GM18526 (cell line): ENCODE data around the gene ABCC12.

Experiments used
- POLR2A ChIP-seq: IDR thresholded peaks from 3 replicates; pipeline ENCODE4 v1.6.1; 2011; ENCODE audit not compliant: insufficient read length; ENCODE audit errors: extremely low read depth

Gene ABCC12

DNA sequence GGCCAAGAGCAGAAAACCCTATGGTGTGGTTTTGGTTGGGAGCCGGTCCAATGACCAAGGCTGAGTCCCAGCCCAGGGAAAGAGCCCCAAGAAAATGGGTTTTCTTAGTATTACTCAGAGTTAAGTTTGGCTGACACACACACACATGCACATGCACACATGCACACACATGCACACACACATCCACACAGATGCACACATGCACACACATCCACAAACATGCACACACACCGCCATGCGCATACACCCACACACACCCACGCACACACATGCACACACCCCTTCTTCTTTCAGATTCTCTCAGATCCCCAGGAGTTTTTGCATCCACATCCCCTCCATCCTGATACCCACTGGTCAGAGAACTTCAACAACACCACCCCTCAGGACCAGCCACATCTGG lies 9.1 kb downstream of the ABCC12 start:
- TF ChIP-seq POLR2A = no peak

DNA sequence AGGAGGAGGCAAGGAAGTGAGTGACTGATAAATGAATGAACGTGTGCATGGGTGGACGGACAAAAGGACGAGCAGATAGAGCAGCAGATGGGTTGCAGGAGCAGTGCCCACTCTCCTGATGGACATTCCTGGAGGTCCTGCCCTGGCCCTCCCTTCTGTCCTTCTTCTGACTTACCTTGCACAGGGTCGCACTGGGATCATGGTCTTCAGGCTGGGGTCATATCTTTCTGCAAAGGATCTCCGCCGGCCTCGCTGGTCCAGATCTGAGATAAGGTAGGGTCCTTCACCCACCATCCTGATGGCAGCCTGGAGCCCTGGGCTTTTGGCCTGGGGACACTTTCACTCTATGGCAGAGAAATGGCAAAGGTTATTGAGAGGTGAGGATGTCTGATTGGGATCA lies 9.7 kb downstream of the ABCC12 start:
- no peak for TF ChIP-seq POLR2A

DNA sequence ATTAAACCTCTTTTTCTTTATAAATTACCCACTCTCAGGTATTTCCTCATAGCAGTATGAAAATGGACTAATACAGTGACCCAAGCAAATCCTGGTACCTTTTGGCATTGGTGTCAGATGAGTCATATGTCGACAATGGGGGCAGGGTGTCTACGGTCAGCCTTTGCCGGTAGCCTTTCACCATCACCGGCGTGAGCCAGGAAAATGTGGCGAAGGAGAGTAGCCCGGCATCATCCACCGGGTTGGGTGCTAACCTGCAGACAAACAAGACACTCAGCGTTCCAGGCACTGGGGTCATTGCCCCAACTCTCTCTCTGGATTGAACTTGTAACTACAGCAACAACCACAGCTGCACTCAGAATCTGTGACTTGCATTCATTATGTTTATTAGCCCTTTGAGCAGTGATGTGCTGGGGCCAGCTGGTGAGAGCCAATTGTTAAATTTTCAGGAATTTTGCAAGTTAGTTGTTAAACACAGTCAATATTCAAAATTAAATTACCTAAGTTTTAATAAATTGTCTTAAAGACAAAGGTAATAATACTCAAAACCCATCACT lies 11.9 kb downstream of the ABCC12 start:
- TF ChIP-seq POLR2A = no peak

DNA sequence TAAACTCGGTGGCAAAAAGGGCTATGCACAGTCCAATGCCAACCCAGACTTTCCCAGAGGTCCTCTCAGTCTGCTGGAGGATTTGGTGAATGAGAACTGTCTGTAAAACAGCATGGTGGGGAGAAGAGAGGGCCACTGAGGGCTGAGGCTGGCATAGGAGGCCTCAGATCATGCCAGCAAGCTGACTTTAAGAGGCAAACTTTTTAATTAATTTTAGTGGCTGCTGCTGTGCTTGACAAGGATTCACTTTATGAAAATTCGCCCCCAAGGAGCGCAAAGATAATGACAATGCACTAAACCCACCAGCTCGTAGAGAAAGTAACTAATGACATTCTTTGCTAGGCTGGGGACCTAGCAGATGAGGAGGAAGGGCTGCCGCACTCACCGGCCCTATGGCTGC lies 15.0 kb downstream of the ABCC12 start:
- TF ChIP-seq POLR2A = no peak

DNA sequence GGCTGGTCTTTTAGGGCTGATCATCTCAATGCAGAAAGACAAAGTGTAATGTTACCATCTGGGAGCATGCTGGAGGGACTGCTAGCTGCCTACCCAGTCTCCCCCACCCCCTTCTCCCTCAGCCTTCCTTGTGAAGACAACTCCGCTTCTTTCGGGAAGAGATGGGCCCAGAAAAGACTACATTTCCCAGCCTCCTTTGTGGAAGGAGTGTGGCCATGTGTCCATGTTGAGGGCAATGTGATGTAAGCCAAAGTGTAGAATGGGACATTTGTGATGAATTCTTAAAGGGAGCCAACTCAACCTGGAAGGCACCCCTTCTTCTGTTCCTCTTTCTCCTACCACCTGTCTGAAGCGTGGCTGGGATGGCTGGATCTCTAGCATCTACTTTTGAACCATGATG lies 16.3 kb downstream of the ABCC12 start:
- no peak for TF ChIP-seq POLR2A

DNA sequence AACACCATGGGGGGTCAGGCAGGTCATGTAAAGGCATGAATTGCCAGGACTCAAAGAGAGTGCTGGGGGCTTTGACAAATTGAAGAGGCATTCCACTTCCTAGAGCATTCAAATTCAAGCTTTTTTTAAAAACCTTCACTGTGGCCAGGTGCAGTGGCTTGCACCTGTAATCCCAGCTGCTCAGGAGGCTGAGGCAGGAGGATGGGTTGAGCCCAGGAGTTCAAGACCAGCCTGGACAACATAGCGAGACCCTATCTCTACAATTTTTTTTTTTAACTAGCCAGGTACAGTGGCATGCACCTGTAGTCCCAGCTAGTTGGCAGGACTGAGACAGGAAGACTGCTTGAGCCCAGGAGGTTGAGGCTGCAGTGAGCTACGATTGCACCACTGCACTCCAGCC lies 17.2 kb downstream of the ABCC12 start:
- TF ChIP-seq POLR2A = no peak

DNA sequence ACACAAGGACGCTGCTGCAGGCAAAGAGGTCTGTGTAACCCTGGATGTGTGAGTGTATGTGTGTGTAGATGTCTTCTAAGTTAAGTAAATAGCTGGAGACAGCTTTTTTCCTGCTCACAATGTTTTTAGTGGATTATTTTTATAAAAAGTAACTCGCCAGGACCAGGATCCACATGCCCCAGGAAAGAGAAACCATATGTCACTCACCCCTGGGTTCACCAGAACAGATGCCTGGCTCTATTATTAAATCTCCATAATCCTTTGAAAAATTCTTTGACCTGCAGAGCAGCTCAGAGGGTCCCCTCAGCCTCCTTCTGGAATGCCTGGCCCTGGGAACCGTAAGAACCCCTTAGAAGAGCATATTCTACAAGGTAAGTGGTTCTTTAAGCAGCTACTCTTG lies 18.0 kb downstream of the ABCC12 start:
- no peak for TF ChIP-seq POLR2A

DNA sequence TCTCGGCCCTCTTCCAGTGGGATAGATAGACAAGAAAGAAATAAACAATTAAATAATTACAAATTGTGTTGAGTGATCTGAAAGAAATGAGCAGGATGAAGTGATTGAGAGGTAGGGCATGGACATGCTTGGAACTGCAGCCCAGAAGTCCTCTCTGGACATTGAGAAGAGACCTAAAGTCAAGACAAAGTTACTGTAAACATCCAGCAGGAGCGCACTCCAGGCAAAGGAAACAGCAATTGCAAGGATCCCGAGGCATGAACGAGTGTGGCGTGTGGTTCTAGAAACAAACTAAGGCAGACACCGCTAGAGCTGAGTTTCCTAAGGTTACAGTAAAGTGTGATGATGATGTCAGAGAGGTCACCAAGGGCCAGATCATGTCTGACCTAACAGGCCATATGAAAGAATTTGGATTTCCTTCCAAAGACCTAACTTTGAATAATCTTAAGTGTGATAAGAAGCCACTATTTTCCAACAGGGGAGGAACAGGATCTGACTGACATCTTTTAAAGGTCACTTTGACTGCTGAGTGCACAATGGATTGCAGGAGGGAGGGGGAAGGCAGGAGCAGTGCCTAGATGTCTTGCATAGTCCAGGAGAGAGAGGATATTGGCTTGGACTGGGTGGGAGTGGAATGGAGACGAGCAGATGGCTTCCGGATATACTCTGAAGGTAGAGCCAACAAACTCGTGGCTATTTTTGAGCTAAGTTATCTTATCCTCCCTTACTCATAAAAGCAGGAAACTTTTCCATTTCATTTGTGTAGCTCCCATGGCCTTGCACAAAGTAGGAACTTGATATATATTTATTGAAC lies 19.0 kb downstream of the ABCC12 start:
- no peak for TF ChIP-seq POLR2A

DNA sequence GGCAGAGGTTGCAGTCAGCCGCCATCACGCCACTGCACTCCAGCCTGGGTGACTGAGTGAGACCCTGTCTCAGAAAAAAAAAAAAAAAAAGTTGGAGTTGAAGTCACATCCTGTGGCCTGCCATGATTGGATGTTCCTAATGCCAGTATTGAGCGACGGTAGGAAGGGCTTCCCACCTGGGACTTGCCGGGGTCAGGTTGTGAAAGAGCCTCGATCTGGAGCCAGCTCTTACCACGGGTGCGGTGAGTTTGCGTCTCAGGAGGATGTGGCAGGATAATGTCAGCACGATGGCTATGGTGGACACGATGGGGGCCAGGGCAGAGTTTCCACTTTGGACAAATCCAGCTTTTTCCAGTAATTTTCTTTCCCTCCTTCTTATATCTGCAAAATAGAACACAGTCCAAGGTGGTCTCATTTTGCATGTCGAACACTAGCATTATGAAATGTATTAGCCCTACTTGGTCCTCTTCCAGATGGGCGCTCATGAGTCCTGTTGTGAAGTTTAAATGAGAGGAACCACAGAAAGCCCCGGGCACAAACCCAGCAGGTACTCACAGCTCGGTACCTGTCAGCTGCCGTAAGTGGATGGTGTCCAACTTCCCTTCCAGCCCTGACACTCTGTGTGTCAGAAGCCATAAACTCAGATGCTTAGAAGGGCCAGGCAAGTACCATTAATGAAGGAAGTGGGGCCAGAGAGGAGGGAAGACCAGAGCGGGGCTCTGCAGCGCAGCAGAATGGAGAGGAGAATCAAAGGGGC lies 22.2 kb downstream of the ABCC12 start:
- TF ChIP-seq POLR2A = no peak

DNA sequence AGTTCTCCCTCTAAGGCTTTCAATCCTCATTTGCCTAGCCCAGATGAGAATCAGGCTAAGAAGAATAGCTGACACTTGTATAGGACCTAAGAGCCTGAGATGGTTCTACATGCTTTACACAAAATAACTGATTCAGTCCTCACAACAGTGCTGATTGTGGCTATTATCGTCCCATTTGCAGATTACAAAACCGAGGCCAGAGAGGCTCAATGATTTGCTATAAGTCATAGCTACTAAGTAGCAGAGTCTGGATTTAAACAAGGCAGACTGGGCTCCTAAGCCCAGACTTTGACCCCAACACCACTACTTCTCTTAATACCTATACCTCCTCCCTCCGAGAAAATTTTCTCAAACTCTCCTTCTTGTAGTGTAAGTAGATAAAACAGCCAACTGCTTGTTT lies 23.1 kb downstream of the ABCC12 start:
- no peak for TF ChIP-seq POLR2A

DNA sequence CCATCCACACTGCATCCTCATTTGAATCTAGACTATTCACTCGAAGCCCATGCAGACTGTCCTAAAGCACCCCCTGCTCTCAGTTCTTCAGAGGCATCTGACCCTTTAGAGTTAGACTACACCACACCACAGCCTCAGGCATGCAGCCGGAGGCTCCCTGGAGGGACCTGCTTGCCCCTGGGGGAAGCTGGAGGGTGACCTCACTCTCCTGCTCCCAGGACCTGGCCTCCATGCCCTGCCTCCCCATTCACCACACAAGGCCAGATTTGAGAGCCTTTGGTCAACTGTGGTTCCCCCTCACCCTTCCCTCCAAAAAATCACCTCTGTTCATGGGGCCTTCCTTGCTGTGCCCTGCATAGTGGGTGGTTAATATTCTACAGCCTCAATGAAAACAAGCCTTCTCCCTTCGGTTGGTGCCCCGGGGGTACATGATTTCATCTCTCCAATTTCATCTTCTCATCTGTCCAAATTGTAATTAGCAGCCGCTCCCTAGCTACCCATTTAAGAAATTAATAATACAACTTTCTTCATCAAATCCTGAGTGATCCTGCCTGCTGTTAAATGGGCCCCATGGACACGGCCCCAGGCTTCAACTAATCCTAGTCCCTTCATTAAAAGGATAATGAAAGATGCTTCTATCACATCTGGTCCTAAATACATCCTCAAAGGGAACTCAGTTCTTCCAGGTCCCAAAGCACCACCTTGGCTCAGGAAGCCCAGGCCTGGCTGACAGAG lies 24.4 kb downstream of the ABCC12 start:
- TF ChIP-seq POLR2A = no peak

DNA sequence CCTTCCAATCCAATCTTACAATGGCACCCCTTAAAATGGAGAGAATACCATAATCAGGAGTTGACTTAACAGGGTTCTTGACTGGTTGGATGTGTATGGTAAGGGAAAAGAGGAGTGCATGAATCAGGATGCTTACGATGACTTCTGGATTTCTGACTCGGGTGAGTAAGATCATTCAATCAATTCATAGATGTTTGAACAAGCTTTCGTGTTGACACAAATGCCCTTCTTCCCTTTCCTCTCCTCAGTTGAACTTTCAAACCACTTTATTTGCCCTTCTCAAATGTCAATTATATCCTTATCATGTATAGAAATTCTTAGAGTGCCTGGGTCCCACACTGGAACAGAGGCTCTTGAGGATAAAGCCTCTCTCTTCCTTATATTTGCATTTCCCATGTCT lies 25.9 kb downstream of the ABCC12 start:
- no peak for TF ChIP-seq POLR2A

DNA sequence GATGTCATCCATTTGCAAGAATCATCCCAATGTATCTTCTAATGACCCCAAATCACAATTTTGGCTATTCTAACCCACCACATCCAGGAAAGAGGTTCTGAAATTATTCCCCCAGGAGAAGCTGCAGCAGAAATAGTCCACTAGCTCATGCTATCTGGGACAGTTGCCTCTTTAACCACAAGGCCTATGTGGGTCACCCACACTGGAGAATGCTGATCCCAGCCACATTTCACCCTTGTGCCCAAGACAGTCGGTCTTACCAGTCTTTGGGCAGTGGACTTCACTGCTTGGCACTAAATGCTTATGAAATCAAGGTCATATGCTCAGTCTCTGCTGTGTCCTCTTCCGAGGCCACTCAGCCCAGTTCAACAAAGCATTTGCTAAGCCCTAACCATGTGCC lies 27.0 kb downstream of the ABCC12 start:
- no peak for TF ChIP-seq POLR2A

DNA sequence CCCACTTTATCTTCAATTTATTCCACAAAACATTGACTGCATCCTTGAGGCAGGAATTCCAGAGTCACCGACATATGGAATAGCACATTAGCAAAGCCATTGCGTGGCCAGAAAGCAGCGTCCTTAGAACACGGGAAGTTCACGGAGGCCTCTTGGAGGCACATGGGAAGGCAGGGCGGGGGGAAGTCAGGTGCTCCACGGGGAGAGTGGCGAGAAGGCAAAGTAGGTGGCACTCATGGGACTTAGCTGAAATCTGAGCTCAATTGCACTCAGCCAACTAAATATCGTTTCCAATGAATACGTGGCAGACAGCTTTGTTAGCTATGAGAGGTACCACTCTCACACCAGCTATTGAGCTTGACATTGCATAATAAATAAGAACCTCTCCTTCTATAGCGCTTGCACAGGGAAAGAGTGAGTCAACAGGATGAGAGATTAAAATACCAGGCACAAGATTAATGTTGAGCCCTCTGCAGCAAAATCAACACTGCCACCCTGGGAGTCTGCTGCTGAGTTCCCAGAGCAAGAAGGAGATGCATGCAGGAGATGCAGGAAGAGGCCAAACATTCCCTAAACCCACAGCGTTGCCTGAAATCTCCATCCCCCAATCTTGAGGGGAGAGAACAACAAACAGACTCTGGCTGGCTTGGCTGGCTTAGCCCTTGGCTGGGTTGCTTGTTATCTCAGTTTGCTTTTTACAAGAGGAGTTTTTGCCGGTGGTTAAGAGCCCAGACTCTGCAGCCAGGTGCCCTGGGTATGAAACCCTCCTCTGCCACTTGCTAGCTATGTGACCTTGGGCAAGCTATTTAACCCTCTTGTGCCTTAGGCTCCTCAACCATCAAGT lies 28.8 kb downstream of the ABCC12 start:
- TF ChIP-seq POLR2A = no peak

DNA sequence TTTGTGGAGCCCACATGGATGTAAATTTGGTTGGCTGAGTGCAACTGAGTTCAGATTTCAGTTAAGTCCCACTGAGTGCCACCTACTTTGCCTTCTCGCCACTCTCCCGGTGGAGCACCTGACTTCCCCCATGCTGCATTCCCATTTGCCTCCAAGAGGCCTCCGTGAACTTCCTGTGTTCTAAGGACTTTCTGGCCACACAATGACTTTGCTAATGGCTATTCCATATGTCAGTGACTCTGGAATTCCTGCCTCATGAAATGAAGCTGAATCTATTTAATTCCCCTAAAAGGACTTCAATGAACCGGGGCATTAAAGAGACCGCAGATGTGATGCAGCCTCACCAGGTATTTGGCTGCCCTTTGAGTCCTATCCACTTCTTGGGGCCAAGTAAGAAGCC lies 29.9 kb downstream of the ABCC12 start:
- no peak for TF ChIP-seq POLR2A
